Measurements from ENCODE around the gene DNAJC11.
"Not testable (repeated sequence)": the region's sequence is repeated elsewhere in the genome, so short reads cannot be mapped to it uniquely, and the experiment has no call there.

Gene DNAJC11

GRCh38 chr1:6601923-6602668 lies 99.5 kb downstream of the DNAJC11 start:
- in situ Hi-C loops (cut with MboI; ENCODE audit: low sequenced_read_pairs): no loop called here

- in situ Hi-C loops (cut with MboI; ENCODE audit: low sequenced_read_pairs): no loop called here
These were observed 100.3 kb downstream of the DNAJC11 start for GRCh38 chr1:6601049-6601922.

- in situ Hi-C loops (cut with MboI; ENCODE audit: low sequenced_read_pairs): no loop called here
These were observed 101.1 kb downstream of the DNAJC11 start for GRCh38 chr1:6600410-6601048.

- in situ Hi-C loops (cut with MboI; ENCODE audit: low sequenced_read_pairs): not testable (repeated sequence)
These were observed 101.6 kb downstream of the DNAJC11 start for GRCh38 chr1:6599991-6600390.

- in situ Hi-C loops (cut with MboI; ENCODE audit: low sequenced_read_pairs): no loop called here
These were observed 102.3 kb downstream of the DNAJC11 start for GRCh38 chr1:6599141-6599975.

GRCh38 chr1:6597777-6598131 lies 103.9 kb downstream of the DNAJC11 start:
- in situ Hi-C loops (cut with MboI; ENCODE audit: low sequenced_read_pairs): no loop called here

GRCh38 chr1:6596886-6597776 lies 104.5 kb downstream of the DNAJC11 start:
- in situ Hi-C loops (cut with MboI; ENCODE audit: low sequenced_read_pairs): no loop called here

- in situ Hi-C loops (cut with MboI; ENCODE audit: low sequenced_read_pairs): no loop called here
These were observed 105.3 kb downstream of the DNAJC11 start for GRCh38 chr1:6596351-6596750.

GRCh38 chr1:6594977-6595740 lies 106.5 kb downstream of the DNAJC11 start:
- in situ Hi-C loops (cut with MboI; ENCODE audit: low sequenced_read_pairs): no loop called here

GRCh38 chr1:6593810-6594209 lies 107.8 kb downstream of the DNAJC11 start:
- in situ Hi-C loops (cut with MboI; ENCODE audit: low sequenced_read_pairs): no loop called here

- in situ Hi-C loops (cut with MboI; ENCODE audit: low sequenced_read_pairs): no loop called here
These were observed 108.6 kb downstream of the DNAJC11 start for GRCh38 chr1:6592865-6593593.

- in situ Hi-C loops (cut with MboI; ENCODE audit: low sequenced_read_pairs): no loop called here
These were observed 109.2 kb downstream of the DNAJC11 start for GRCh38 chr1:6592441-6592840.

GRCh38 chr1:6591644-6592043 lies 110.0 kb downstream of the DNAJC11 start:
- in situ Hi-C loops (cut with MboI; ENCODE audit: low sequenced_read_pairs): no loop called here

GRCh38 chr1:6591222-6591621 lies 110.4 kb downstream of the DNAJC11 start:
- in situ Hi-C loops (cut with MboI; ENCODE audit: low sequenced_read_pairs): no loop called here

- in situ Hi-C loops (cut with MboI; ENCODE audit: low sequenced_read_pairs): no loop called here
These were observed 111.6 kb downstream of the DNAJC11 start for GRCh38 chr1:6590046-6590445.

GRCh38 chr1:6588893-6589520 lies 112.6 kb downstream of the DNAJC11 start:
- in situ Hi-C loops (cut with MboI; ENCODE audit: low sequenced_read_pairs): no loop called here

GRCh38 chr1:6588128-6588892 lies 113.3 kb downstream of the DNAJC11 start:
- in situ Hi-C loops (cut with MboI; ENCODE audit: low sequenced_read_pairs): no loop called here

Data from hTERT RPE-1 (cell line).